ENCODE measurements around the gene CTSC.

CTSC gene

GRCh38 chr11:88317536-88317935 is 20.0 kb downstream of the CTSC start:
- no peak for DNase-seq (ENCODE audit: low spot score)

- DNase-seq (ENCODE audit: low spot score), result no peak
These were observed 21.5 kb downstream of the CTSC start for GRCh38 chr11:88315981-88316441.

GRCh38 chr11:88315015-88315414 is 22.5 kb downstream of the CTSC start:
- DNase-seq (ENCODE audit: low spot score), result no peak

GRCh38 chr11:88313441-88313840 is 24.1 kb downstream of the CTSC start:
- no peak for DNase-seq (ENCODE audit: low spot score)

GRCh38 chr11:88312628-88313027 is 24.9 kb downstream of the CTSC start:
- no peak for DNase-seq (ENCODE audit: low spot score)

GRCh38 chr11:88310246-88310645 is 27.3 kb downstream of the CTSC start:
- no peak for DNase-seq (ENCODE audit: low spot score)

- DNase-seq (ENCODE audit: low spot score), result no peak
These were observed 29.0 kb downstream of the CTSC start for GRCh38 chr11:88308576-88308975.

- DNase-seq (ENCODE audit: low spot score), result no peak
These were observed 29.6 kb downstream of the CTSC start for GRCh38 chr11:88307749-88308425.

- no peak for DNase-seq (ENCODE audit: low spot score)
These were observed 30.8 kb downstream of the CTSC start for GRCh38 chr11:88306785-88307184.

GRCh38 chr11:88305430-88305829 is 32.1 kb downstream of the CTSC start:
- DNase-seq (ENCODE audit: low spot score), result no peak

GRCh38 chr11:88304352-88304751 is 33.2 kb downstream of the CTSC start:
- no peak for DNase-seq (ENCODE audit: low spot score)

GRCh38 chr11:88303037-88303436 is 34.5 kb downstream of the CTSC start:
- DNase-seq (ENCODE audit: low spot score), result no peak

- DNase-seq (ENCODE audit: low spot score), result no peak
These were observed 35.9 kb downstream of the CTSC start for GRCh38 chr11:88301488-88302140.

- no peak for DNase-seq (ENCODE audit: low spot score)
These were observed 36.5 kb downstream of the CTSC start for GRCh38 chr11:88300888-88301487.

- no peak for DNase-seq (ENCODE audit: low spot score)
These were observed 39.7 kb downstream of the CTSC start for GRCh38 chr11:88297863-88298262.

- no peak for DNase-seq (ENCODE audit: low spot score)
These were observed 40.1 kb downstream of the CTSC start for GRCh38 chr11:88297421-88297820.

- DNase-seq (ENCODE audit: low spot score), result no peak
These were observed 42.5 kb downstream of the CTSC start for GRCh38 chr11:88295028-88295427.

GRCh38 chr11:88293931-88294330 is 43.6 kb downstream of the CTSC start:
- DNase-seq (ENCODE audit: low spot score), result no peak

GRCh38 chr11:88292171-88292843 is 45.2 kb downstream of the CTSC start:
- DNase-seq (ENCODE audit: low spot score), result no peak

GRCh38 chr11:88288560-88288959 is 49.0 kb downstream of the CTSC start:
- DNase-seq (ENCODE audit: low spot score), result no peak

- no peak for DNase-seq (ENCODE audit: low spot score)
These were observed 53.0 kb downstream of the CTSC start for GRCh38 chr11:88284336-88285050.

Measured in globus pallidus (tissue), 1 donor.